Uterus (tissue), 2 donors: ENCODE measurements around the gene MICU2.

Source experiments
- POLR2A ChIP-seq, 2 donors: fragments of 450-650 bp; IDR thresholded peaks; one replicate each; pipeline ENCODE4 v1.6.1; 2016; ENCODE audit warnings: antibody characterized with exemption in 2 of 2, mild to moderate bottlenecking in 1 of 2, moderate library complexity in 1 of 2
- TF ChIP-seq, protein P1 (sequence below), 4 experiments: fragments of 200-600 bp in 2 of 4; fragments of 450-650 bp in 2 of 4; sonication (generic) in 2 of 4; IDR thresholded peaks; one replicate each; pipeline ENCODE4 v1.5.1; 2016 to 2019; ENCODE audit warnings: antibody characterized with exemption in 4 of 4, mild to moderate bottlenecking in 2 of 4, moderate library complexity in 1 of 4

DNA sequence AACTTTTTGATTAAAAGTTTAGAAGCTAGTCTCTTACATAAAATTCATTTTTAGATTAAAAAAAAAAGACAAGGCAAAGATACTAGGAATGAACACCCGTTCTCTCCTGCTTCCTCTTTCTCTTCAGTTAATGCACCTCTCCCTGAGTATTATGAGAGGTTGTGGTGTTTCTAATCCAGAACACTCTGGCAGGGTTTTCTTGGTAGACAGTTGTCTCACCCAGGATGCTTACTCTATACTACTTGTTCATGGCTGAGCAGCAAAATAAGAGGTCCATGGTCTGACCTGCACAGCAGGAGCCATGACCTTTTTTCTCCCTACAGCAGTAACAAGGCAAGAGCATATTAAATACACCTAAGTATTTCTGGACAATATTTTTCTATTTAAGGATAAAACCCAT is 62.0 kb downstream of the MICU2 start:
- TF ChIP-seq POLR2A (IDR thresholded peaks at IDR 0.05): no peak
- TF ChIP-seq, protein P1, sequence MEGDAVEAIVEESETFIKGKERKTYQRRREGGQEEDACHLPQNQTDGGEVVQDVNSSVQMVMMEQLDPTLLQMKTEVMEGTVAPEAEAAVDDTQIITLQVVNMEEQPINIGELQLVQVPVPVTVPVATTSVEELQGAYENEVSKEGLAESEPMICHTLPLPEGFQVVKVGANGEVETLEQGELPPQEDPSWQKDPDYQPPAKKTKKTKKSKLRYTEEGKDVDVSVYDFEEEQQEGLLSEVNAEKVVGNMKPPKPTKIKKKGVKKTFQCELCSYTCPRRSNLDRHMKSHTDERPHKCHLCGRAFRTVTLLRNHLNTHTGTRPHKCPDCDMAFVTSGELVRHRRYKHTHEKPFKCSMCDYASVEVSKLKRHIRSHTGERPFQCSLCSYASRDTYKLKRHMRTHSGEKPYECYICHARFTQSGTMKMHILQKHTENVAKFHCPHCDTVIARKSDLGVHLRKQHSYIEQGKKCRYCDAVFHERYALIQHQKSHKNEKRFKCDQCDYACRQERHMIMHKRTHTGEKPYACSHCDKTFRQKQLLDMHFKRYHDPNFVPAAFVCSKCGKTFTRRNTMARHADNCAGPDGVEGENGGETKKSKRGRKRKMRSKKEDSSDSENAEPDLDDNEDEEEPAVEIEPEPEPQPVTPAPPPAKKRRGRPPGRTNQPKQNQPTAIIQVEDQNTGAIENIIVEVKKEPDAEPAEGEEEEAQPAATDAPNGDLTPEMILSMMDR (IDR thresholded peaks at IDR 0.05): no peak
